ENCODE measurements around the gene ATXN2.
A peak's percentile ranks its signal among the peaks of the same experiment; 100 is the strongest.

Gene ATXN2

DNA sequence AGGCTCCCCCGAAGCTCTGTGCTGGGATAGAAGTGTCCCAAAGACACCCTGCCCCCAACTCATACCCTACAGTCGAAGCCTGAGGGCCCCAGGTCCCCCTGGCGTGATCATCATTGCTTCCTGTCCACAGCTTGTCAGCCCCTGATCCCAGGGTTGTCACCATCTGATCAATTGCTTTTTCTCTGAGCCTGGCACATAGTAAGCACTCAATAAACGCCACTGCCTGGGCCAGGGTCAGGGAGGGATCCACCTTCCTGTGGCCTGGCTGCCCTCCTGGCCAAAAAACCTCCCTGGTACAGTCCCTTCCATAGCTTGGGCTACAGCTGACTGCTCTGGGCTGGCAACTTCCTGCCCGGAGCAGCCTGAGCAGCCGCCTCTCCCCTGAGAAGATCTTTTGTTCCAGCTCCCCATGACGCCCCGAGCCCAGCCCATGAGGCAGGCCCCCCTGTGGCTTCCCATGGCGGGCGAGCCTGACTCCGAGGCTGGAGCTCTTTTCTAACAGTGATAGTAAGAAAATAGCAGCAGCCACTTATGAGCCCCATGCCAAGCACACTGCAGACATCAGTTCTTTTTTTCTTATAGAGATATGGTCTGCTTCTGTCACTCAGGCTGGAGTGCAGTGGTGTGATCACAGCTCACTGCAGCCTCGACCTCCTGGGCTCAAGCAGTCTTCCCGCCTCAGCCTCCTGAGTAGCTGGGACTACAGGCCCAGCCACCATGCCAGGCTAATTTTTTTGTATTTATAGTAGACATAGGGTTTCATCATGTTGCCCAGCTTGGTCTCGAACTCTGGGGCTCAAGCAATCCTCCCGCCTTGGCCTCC, 186.9 kb downstream of the ATXN2 start:
- no peak for DNase-seq (ENCODE audit: low read depth)
- no peak overlapping the region for H3K4me3 ChIP-seq (replicated peaks; ENCODE audit: low read depth, low read length)
- TF ChIP-seq, protein P1, sequence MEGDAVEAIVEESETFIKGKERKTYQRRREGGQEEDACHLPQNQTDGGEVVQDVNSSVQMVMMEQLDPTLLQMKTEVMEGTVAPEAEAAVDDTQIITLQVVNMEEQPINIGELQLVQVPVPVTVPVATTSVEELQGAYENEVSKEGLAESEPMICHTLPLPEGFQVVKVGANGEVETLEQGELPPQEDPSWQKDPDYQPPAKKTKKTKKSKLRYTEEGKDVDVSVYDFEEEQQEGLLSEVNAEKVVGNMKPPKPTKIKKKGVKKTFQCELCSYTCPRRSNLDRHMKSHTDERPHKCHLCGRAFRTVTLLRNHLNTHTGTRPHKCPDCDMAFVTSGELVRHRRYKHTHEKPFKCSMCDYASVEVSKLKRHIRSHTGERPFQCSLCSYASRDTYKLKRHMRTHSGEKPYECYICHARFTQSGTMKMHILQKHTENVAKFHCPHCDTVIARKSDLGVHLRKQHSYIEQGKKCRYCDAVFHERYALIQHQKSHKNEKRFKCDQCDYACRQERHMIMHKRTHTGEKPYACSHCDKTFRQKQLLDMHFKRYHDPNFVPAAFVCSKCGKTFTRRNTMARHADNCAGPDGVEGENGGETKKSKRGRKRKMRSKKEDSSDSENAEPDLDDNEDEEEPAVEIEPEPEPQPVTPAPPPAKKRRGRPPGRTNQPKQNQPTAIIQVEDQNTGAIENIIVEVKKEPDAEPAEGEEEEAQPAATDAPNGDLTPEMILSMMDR (IDR thresholded peaks at IDR 0.05; ENCODE audit: low read length, missing control alignments): no peak

DNA sequence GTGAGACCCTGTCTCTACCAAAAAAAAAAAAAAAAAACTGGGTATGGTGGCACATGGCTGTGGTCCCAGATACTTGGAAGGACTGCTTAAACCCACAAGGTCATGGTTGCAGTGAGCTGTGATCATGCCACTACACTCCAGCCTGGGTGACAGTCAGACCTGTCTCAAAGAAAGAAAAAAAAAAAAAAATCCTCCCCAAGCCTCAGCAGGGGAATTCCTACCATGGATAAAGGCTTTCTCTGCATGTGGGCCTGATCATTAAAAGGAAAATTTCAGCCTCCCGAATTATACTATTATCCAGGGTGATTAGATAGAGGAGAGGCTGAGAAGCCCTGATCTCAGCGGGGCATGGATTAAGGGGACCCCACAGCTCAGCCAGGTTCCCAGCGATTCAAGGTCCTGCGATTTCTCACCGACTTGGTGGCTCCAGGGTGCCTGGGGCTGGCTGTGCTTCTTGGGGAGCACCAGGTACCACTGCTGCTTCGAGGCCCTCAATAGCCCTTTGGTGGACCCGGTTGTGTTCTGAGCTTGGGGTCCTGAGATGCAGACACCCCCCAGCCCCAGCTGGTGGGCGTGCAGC, 187.8 kb downstream of the ATXN2 start:
- no peak overlapping the region for H3K4me3 ChIP-seq (replicated peaks; ENCODE audit: low read depth, low read length)
- no peak for DNase-seq (ENCODE audit: low read depth)
- TF ChIP-seq, protein P1 (IDR thresholded peaks at IDR 0.05; ENCODE audit: low read length, missing control alignments): no peak

DNA sequence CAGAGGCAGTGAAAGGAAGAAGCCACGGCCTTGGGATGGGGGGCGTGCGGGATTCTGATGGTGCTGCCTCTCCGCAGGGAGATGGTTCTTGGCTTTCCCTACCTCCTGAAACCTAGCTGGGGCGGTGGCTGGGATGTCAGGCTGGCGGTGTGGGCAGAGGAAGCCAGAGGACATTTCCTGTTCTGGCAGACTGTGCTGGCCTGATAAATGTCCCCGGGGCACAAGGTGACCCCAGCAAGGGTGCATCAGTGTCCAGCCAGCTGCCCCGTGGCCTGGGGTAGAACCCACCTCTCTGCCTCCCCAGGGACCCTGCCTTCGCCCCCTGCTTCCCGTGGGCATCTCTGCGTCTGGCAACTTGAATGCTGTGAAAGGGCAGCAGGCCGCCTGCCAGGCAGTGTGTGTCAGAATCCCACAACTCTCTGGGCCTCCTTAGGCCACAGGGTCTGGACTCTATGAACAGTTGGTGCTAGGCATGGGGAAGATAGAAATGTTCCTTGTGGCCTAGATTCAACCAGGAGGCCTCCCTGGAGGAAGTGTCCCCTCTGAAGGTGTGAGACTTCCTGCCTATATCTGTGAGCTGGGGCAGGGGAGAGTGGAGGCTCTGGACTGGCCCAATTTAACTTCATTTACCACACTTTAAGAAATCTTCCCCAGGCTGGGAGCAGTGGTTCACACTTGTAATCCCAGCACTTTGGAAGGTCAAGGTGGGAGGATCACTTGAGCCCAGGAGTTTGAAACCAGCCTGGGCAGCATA, 188.5 kb downstream of the ATXN2 start:
- no peak overlapping the region for H3K4me3 ChIP-seq (replicated peaks; ENCODE audit: low read depth, low read length)
- DNase-seq (ENCODE audit: low read depth): peak; percentile 35
- TF ChIP-seq, protein P1 (IDR thresholded peaks at IDR 0.05; ENCODE audit: low read length, missing control alignments): no peak

DNA sequence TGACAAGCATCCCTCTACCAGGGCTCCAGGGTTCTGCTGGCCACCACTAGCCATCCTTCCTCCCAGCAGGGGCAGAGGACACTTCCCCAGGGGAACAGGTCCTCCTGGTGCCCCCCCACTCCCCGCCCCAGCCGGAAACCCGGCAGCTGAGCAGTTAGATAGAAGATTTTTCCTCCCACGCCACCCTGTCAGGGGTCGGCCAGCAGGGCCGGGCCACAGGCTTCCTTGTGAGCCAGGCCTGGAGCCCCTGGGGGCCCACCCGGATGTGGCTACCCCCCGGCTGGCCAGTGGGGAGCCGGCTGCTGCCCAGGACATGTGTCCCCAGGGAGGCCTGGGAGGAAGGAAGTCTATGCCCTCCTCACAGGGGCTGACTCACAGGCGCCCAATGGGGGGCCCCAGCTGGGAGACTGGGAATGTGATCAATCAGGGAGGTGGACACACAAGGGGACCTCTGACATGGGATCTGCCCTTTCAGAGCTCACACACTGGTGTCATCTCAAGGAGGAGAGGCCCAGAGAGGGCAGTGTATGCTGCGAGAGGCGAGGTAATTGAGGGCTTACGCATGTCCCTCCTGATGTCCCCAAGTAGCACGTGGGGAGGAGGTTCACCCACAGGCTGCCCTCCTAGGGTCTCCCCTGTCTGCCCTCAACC, 189.2 kb downstream of the ATXN2 start:
- DNase-seq (ENCODE audit: low read depth): peak; percentile 78
- TF ChIP-seq, protein P1 (IDR thresholded peaks at IDR 0.05; ENCODE audit: low read length, missing control alignments): no peak
- H3K4me3 ChIP-seq (replicated peaks; ENCODE audit: low read depth, low read length): peak overlapping the region; percentile 31

DNA sequence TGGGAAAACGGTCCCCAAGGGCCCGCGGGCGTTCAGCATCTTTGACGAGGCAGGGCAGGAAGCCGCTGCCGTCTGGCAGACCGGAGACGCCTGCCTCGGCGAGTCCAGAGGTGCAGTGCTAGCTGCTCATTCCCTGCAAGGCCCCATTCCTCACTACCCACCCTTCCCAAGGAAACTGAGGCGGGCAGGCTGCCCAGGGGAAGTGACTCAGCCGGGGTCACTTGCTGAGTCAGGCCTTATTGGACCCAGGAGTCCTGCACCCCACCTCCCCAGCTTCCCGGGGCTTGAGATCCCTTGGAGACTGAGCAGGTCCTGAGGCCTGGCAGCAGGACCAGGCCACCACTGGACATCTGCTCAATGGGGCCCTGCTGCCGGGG, 189.7 kb downstream of the ATXN2 start:
- TF ChIP-seq, protein P1 (IDR thresholded peaks at IDR 0.05; ENCODE audit: low read length, missing control alignments): no peak
- DNase-seq (ENCODE audit: low read depth): peak; percentile 54
- H3K4me3 ChIP-seq (replicated peaks; ENCODE audit: low read depth, low read length): peak overlapping the region; percentile 31

DNA sequence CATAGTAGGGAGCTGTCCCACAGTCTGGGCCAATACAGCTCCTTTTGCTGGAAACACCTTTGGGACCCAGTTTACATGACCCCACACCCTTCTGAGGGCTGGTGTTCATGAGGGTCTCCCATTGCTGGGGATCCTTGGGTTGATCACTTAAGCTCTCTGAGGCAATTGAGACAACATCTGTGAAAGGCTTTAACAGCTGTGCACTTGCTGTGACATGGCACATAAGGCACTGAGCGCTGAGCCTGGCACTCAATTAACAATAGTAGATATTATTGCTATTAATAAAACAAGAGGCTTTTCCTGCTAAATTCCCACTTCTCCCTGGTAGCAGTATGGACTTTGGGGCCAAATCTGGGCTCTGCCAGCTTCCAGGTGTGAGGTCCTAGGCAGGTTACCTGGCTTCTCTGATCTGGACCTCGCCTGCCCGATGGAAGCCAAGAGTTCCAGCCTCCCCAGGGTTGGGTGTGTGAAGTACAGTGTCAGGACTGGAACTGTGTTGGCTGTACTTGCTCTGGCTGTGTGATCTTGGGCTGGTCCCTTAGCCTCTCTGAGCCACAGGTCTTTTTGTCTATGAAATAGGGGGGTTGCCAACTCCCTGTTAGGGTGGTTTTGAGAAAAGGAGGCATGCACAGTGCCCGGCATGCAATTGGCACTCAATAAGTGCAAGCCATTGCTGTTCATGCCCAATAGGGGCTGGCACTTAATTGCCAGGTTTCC, 190.3 kb downstream of the ATXN2 start:
- peak overlapping the region; percentile 90 for H3K4me3 ChIP-seq (replicated peaks; ENCODE audit: low read depth, low read length)
- TF ChIP-seq, protein P1 (IDR thresholded peaks at IDR 0.05; ENCODE audit: low read length, missing control alignments): no peak
- no peak for DNase-seq (ENCODE audit: low read depth)
